ENCODE results near the gene CSNK2A2. TPM values are rescaled to one million over a fixed set of nuclear protein-coding genes. Genes with fewer than 3 reads are reported as not detected.

Gene CSNK2A2
- total and polyA plus RNA-seq, 2 of the 8 experiments (the other 6 are each of a cell fraction or from before 2014, with no cell fraction given) = 37.9 to 128 TPM

GRCh38 chr16:58187092-58187491 is 10.8 kb downstream of the CSNK2A2 start:
- Histone ChIP-seq H3K18ac (ENCODE audit: extremely low read depth, low read length) (no peak overlapping the region), H2AK5ac (ENCODE audit: low read depth, low read length) (no peak overlapping the region), H3K27me3 (replicated peaks in 1 of 4; ENCODE audit: control insufficient read depth in 3 of 4, extremely low read depth in 1 of 4, insufficient read depth in 3 of 4, low read length in 3 of 4) (no peaks in the 10 kb centered on the region), H4K91ac (replicated peaks; ENCODE audit: insufficient read length, low read length) (no peak overlapping the region), H3K4me3 (ENCODE audit: extremely low read depth in 1 of 4, insufficient read depth in 2 of 4, low read depth in 3 of 4, low read length in 4 of 4) (no peak overlapping the region), H2AFZ (ENCODE audit: low read length) (no peak overlapping the region), H3K79me1 (ENCODE audit: low read depth, low read length) (no peaks in the 10 kb centered on the region; the same call in 1 of the 2 replicates), H2BK12ac (ENCODE audit: low read depth, low read length) (no peak overlapping the region), H3K23ac (ENCODE audit: insufficient read length) (no peak overlapping the region), H3K4ac (replicated peaks; ENCODE audit: insufficient read length, low read depth, low read length) (no peak overlapping the region), H3K56ac (replicated peaks; ENCODE audit: insufficient read length, low read depth, low read length) (no peak overlapping the region), H3K79me2 (ENCODE audit: control insufficient read depth in 1 of 2, insufficient read depth in 2 of 2, low read length in 2 of 2) (peaks cover 0 to 25% of the 10 kb centered on the region in 2 experiments; a peak in 2 of 4 replicates), H3K23me2 (ENCODE audit: low read depth, low read length) (no peaks in the 10 kb centered on the region), H3K36me3 (ENCODE audit: control insufficient read depth in 2 of 4, insufficient read depth in 4 of 4, low read length in 3 of 4) (peaks cover 19 to 90% (median 57%) of the 10 kb centered on the region in 4 experiments; a peak in 7 of 8 replicates), H4K5ac (ENCODE audit: insufficient read length, low read depth, low read length) (no peak overlapping the region), H3K4me2 (ENCODE audit: insufficient read depth in 1 of 2, low read depth in 2 of 2, low read length in 2 of 2) (no peak overlapping the region), H3K14ac (ENCODE audit: insufficient read length) (no peak overlapping the region), H4K20me1 (replicated peaks in 1 of 2; ENCODE audit: control insufficient read depth in 1 of 2, insufficient read depth in 2 of 2, low read length in 2 of 2) (peaks cover 0 to 3% of the 10 kb centered on the region in 2 experiments), H3K27ac (ENCODE audit: low read depth, low read length) (no peak overlapping the region), H3K9me3 (ENCODE audit: insufficient read depth in 2 of 2, low read depth in 1 of 2, low read length in 1 of 2) (no peaks in the 10 kb centered on the region), H2BK20ac (ENCODE audit: low read length) (no peak overlapping the region), H2BK15ac (ENCODE audit: low read length) (no peak overlapping the region), H4K8ac (ENCODE audit: extremely low read depth, insufficient read depth, low read length) (no peak overlapping the region), H3K9ac (replicated peaks in 1 of 4; ENCODE audit: extremely low read depth in 1 of 4, low read depth in 3 of 4, low read length in 3 of 4) (no peak overlapping the region), H3K4me1 (replicated peaks in 1 of 4; ENCODE audit: control insufficient read depth in 3 of 4, insufficient read depth in 4 of 4, low read length in 3 of 4) (no peaks in the 10 kb centered on the region), H2BK5ac (ENCODE audit: low read depth, low read length) (no peak overlapping the region), H2BK120ac (replicated peaks; ENCODE audit: low read depth, low read length) (no peak overlapping the region)
- FAIRE-seq (no peak), DNase-seq (ENCODE audit: low read depth in 1 of 2, low spot score in 2 of 2) (no peak)
- ChIA-PET POLR2A (ENCODE audit: partially characterized antibody) (interaction anchor here (1.0 to 1.7 kb wide), 3 partner anchors 10 to 17 kb away, joined by 4 to 8 read pairs (median 4); no protein-coding TSS in a partner anchor), CTCF (ENCODE audit: partially characterized antibody) (interaction anchor here (2.6 kb wide), 1 partner anchor 10 kb away, joined by 7 read pairs; no protein-coding TSS in a partner anchor)
- TF ChIP-seq RNF2 (IDR thresholded peaks at IDR 0.05; ENCODE audit: borderline replicate concordance, low read depth, low read length, missing control alignments, poor library complexity, severe bottlenecking) (no peak), FOSL1 (IDR thresholded peaks at IDR 0.05; ENCODE audit: insufficient read depth, low read depth, low read length) (no peak), RBBP5 (IDR thresholded peaks at IDR 0.05; ENCODE audit: borderline replicate concordance, low read depth, low read length) (no peak), NANOG (IDR thresholded peaks at IDR 0.05; ENCODE audit: insufficient read depth, low read depth, low read length, poor library complexity, severe bottlenecking) (no peak), SP4 (IDR thresholded peaks at IDR 0.05; ENCODE audit: low read length) (no peak), JUN (IDR thresholded peaks at IDR 0.05; ENCODE audit: low read depth, low read length) (no peak), RFX5 (IDR thresholded peaks at IDR 0.05; ENCODE audit: borderline replicate concordance, low read depth, low read length) (no peak), ASH2L (IDR thresholded peaks at IDR 0.05; ENCODE audit: low read length) (no peak), HDAC6 (IDR thresholded peaks at IDR 0.05; ENCODE audit: low read depth, low read length) (no peak), KDM4A (IDR thresholded peaks at IDR 0.05; ENCODE audit: low read depth, low read length, severe bottlenecking) (no peak), SIN3A (conservative IDR thresholded peaks at IDR 0.05 in 1 of 2, IDR thresholded peaks at IDR 0.05 in 1 of 2; ENCODE audit: low read depth in 1 of 2, low read length in 2 of 2) (no peak)
- TF ChIP-seq, protein P1, sequence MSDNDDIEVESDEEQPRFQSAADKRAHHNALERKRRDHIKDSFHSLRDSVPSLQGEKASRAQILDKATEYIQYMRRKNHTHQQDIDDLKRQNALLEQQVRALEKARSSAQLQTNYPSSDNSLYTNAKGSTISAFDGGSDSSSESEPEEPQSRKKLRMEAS (IDR thresholded peaks at IDR 0.05) = no peak
- TF ChIP-seq, protein P2, sequence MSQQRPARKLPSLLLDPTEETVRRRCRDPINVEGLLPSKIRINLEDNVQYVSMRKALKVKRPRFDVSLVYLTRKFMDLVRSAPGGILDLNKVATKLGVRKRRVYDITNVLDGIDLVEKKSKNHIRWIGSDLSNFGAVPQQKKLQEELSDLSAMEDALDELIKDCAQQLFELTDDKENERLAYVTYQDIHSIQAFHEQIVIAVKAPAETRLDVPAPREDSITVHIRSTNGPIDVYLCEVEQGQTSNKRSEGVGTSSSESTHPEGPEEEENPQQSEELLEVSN (IDR thresholded peaks at IDR 0.05) = no peak

All from H1 (cell line).